Stimulated activated CD8-positive, alpha-beta memory T cell treated with anti-CD3 and anti-CD28 coated beads, Interleukin-7, amount 100 ng/mL, for 1 hour (primary cell): ENCODE measurements around the gene ODR4.
"Not testable (repeated sequence)": the region's sequence is repeated elsewhere in the genome, so short reads cannot be mapped to it uniquely, and the experiment has no call there.

ENCODE experiments used
- DNase-seq, 2 donors: peaks; one replicate each; pipeline ENCODE4 v3.0.0-alpha.2; 2020; ENCODE audit warnings: low read depth in 2 of 2

The ODR4 gene

DNA sequence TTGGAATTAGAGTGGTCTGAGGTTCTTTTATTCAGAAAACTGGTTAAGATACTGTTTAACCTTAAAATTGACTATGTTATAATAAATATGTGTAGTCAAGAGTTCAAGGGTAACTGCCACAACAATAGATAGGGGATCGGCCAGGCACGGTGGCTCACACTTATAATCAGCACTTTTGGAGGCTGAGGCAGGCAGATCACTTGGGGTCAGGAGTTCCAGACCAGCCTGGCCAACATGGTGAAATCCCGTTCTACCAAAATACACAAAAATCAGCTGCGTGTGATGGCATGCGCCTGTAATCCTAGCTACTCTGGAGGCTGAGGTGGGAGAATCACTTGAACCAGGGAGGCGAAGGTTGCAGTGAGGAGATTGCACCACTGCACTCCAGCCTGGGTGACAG lies 45.8 kb downstream of the ODR4 start:
- DNase-seq, result no peak

DNA sequence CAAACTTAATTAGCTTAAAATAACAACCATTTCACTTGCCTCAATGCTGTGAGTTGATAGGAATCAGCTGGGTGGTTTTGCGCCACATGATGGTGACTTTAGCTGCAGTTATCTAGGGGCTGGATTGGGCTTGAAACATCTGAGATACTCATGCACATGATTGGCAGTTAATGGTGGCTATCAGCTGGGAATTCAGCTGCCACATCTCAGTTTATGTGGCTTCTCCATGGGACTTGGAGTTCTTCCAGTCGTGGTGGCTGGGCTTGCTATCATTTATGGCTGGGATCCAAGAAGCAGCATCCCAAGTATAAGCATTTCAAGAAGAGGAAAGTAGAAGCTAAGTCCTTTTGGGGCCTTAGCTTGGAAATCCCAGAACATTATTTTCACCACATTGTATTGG lies 48.9 kb downstream of the ODR4 start:
- DNase-seq, result no peak

- no peak for DNase-seq
These were observed 50.5 kb downstream of the ODR4 start for GRCh38 chr1:186426118-186426517.

- DNase-seq, result no peak
These were observed 53.4 kb downstream of the ODR4 start for GRCh38 chr1:186429017-186429416.

- DNase-seq, result no peak
These were observed 59.7 kb downstream of the ODR4 start for GRCh38 chr1:186435336-186435735.

DNA sequence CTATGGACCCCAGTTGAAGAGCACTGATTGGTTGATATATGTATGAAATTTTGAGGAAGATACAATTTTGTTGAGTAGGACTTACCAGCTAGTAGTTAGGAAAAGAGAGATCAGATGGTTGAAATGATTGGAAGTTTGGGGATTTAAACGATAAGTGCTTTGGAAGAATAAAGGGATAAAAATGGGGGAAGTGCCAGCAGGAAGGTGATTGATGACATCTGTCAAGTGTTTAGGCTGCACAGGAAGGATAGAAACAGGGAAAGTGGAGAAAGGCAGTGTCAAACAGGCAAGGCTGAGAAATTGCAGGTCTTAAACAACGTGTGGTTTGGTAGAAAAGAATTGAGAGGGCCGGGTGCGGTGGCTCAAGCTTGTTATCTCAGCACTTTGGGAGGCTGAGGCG lies 62.9 kb downstream of the ODR4 start:
- DNase-seq, result no peak

DNA sequence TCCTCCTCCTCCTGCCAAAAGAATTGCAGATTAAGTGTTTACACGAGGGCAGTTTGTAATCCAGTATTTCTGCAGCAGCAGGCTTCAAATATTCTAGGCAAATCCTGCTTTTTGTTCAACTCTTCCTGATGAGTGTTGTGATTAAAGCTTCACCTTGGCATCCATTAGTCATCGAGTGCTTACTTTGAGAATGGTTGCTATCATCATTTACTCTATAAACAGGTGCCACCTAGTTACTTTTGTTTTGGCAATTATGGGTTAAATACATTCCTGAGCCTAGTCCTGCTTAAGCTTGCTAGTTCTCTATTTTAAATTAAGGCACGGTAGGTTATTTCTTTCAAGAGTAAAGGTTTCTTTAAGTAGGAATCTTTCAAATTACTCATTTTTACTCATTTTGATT lies 64.9 kb downstream of the ODR4 start:
- no peak for DNase-seq

GRCh38 chr1:186442651-186443375 lies 67.2 kb downstream of the ODR4 start:
- DNase-seq, result no peak

GRCh38 chr1:186443638-186444037 lies 68.0 kb downstream of the ODR4 start:
- no peak for DNase-seq

- DNase-seq, result no peak
These were observed 70.5 kb downstream of the ODR4 start for GRCh38 chr1:186446152-186446551.

- no peak for DNase-seq
These were observed 79.3 kb downstream of the ODR4 start for GRCh38 chr1:186454981-186455380.

DNA sequence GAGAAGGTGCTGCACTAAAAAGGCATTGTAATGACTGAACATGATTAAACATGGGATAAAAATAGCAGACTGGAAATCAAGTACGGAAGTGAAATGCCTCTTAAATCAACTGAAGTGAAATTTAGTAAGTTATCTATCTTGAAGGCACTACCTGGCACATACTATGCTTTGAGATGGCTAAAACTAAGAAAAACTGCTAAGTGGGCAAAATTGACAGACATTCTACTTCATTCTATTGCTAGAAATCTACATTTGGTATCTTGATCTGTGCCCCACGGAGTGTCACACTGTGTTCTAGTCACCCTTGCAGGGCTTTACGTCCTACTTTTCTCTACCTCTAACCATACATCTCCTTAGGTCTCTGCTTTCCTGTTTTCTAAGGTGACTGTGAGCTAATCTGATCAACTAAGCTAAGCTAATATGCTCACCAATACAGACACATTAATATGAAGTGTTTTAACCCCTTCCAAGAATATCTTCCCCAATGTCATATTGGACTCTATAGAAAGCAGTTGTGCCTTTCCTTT lies 81.2 kb downstream of the ODR4 start:
- no peak for DNase-seq

- not testable (repeated sequence) for DNase-seq
These were observed 83.5 kb downstream of the ODR4 start for GRCh38 chr1:186459161-186459560.

DNA sequence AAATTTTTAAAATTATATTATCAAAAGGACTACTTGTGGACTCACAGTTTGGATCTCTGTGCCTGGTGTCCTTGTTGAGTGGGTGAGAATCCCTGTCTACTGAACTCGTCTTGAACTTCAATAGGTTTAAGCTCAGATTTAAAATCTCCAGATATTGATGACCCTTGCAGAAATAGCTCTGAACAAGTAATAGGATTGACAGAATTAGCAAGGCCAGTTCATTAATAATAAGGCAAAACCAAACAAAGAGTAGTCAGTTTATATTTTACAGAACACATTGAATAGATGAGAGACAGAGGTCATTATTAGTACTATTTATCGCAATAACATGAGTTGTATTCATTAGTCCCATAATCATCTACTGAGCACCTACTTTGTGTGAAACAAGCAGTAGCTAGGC lies 85.4 kb downstream of the ODR4 start, which contains the start of gene PDC:
PDC (minus strand) TSS at position 101 of the 400 bp plus-strand sequence. CDS start 11,655 bp downstream, outside the sequence.
- DNase-seq, result no peak

DNA sequence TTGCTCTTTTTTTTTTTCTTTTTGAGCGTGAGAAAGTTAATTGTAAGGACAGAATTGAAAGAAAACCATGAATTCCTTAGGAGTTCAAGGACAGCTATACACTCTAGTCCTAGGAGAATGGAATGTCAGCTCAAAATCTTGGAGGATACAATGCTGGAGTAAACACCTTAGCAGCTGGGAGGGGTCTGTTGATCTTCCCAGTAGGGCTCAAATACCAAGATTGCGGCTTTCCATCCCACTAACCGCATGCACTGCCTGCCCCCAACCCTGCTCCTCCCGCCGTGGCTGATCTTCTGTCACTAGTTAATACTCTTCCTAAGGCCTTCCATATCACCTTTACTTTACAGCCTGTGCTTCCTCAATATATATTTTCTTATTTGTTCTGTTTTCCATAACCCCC lies 87.9 kb downstream of the ODR4 start:
- no peak for DNase-seq

GRCh38 chr1:186463926-186464325 lies 88.3 kb downstream of the ODR4 start:
- DNase-seq, result no peak

DNA sequence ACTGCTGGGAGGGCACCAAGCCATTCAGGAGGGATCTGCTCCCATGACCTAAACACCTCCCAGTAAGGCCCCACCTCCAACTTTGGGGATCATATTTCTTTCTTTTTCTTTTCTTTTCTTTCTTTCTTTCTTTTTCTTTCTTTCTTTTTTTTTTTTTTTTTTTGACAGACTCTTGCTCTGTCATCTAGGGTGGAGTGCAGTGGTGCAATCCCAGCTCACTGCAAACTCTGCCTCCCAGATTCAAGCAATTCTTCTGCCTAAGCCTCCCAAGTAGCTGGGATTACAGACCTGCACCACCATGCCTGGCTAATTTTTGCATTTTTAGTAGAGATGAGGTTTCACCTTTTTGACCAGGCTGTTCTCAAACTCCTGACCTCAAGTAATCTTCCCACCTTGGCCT lies 89.9 kb downstream of the ODR4 start:
- DNase-seq, result not testable (repeated sequence)

GRCh38 chr1:186465946-186466345 lies 90.3 kb downstream of the ODR4 start:
- no peak for DNase-seq
